ENCODE data around the gene ANKRD52. TPM values are rescaled to one million over a fixed set of nuclear protein-coding genes. Genes with fewer than 3 reads are reported as not detected.

Gene ANKRD52
- total and polyA plus RNA-seq, 7 donors, result 5.7 to 37.5 (median 19.4) TPM

GRCh38 chr12:56260380-56260779 lies 2.2 kb upstream of the ANKRD52 start:
- Histone ChIP-seq H3K36me3 (ENCODE audit: insufficient read depth in 1 of 2, low read depth in 1 of 2) (peaks cover 3 to 16% of the 10 kb centered on the region in 2 donors), H3K9me3 (no peaks in the 10 kb centered on the region), H3K4me3 (peak overlapping the region; percentile 2), H3K27me3 (ENCODE audit: insufficient read depth in 3 of 3, low read length in 2 of 3) (no peaks in the 10 kb centered on the region), H3K4me1 (peaks cover 39% of the 10 kb centered on the region), H3K27ac (peak overlapping the region; percentile 83)
- no peak for DNase-seq
- intact Hi-C loops (cut with DNase I), result no loop called here
- 41 to 68% (median 54%) methylated on average over 8 of the region's 8 CpGs for WGBS, 3 donors
- TF ChIP-seq CTCF (IDR thresholded peaks at IDR 0.05), result no peak
- no peak for ATAC-seq

- Histone ChIP-seq H3K4me1 (peaks cover 42% of the 10 kb centered on the region), H3K4me3 (peak overlapping the region; percentile 97), H3K27ac (peak overlapping the region; percentile 89), H3K9me3 (no peaks in the 10 kb centered on the region), H3K27me3 (ENCODE audit: insufficient read depth in 3 of 3, low read length in 2 of 3) (no peaks in the 10 kb centered on the region), H3K36me3 (ENCODE audit: insufficient read depth in 1 of 2, low read depth in 1 of 2) (peaks cover 3 to 32% of the 10 kb centered on the region in 2 donors)
- intact Hi-C loops (cut with DNase I), result loop anchor here (5.0 kb wide), 3 partner anchors 37 to 132 kb away; partner anchors contain the start of genes ESYT1 (in 1 of the 2), NABP2 (in 1 of the 2) and RNF41 (in 1 of the 2)
- DNase-seq (no peak), ATAC-seq (no peak)
- WGBS, 3 donors, result 6 to 12% (median 7%) methylated on average over 9 of the region's 9 CpGs
- TF ChIP-seq CTCF (IDR thresholded peaks at IDR 0.05), result no peak
Measured at GRCh38 chr12:56258820-56259183, 618 bp upstream of the ANKRD52 start.

- Histone ChIP-seq H3K27me3 (ENCODE audit: insufficient read depth in 3 of 3, low read length in 2 of 3) (no peaks in the 10 kb centered on the region), H3K9me3 (no peaks in the 10 kb centered on the region), H3K36me3 (ENCODE audit: insufficient read depth in 1 of 2, low read depth in 1 of 2) (peaks cover 11 to 44% of the 10 kb centered on the region in 2 donors), H3K4me1 (peaks cover 41% of the 10 kb centered on the region), H3K4me3 (peak overlapping the region; percentile 97), H3K27ac (peak overlapping the region; percentile 89)
- 1 to 2% (median 1%) methylated on average over 21 to 27 of the region's 27 CpGs for WGBS, 3 donors
- DNase-seq (no peak), ATAC-seq (peak; percentile 1 to 28 (median 6))
- intact Hi-C loops (cut with DNase I), result loop anchor here (2.0 to 5.0 kb wide), 4 partner anchors 35 to 130 kb away; partner anchors contain the start of genes ESYT1 (in 1 of the 2), NABP2 (in 1 of the 2) and RNF41 (in 1 of the 2)
- TF ChIP-seq CTCF (IDR thresholded peaks at IDR 0.05), result no peak
Measured at GRCh38 chr12:56257491-56258067, 605 bp downstream of the ANKRD52 start.

- TF ChIP-seq CTCF (IDR thresholded peaks at IDR 0.05), result no peak
- Histone ChIP-seq H3K9me3 (no peaks in the 10 kb centered on the region), H3K27me3 (ENCODE audit: insufficient read depth in 3 of 3, low read length in 2 of 3) (no peaks in the 10 kb centered on the region), H3K27ac (peak overlapping the region; percentile 89), H3K36me3 (ENCODE audit: insufficient read depth in 1 of 2, low read depth in 1 of 2) (peaks cover 12 to 49% of the 10 kb centered on the region in 2 donors), H3K4me3 (peak overlapping the region; percentile 97), H3K4me1 (peaks cover 38% of the 10 kb centered on the region)
- DNase-seq, result no peak
- ATAC-seq, result no peak
- intact Hi-C loops (cut with DNase I), result loop anchor here (2.0 to 5.0 kb wide), 4 partner anchors 34 to 130 kb away; partner anchors contain the start of genes ESYT1 (in 1 of the 2), NABP2 (in 1 of the 2) and RNF41 (in 1 of the 2)
- 30 to 45% (median 37%) methylated on average over 8 of the region's 8 CpGs for WGBS, 3 donors
Measured at GRCh38 chr12:56257071-56257470, 1.1 kb downstream of the ANKRD52 start.

All from psoas muscle (tissue), 8 donors.